Fibroblast of skin of back (primary cell): Measurements from ENCODE around the gene RPS18.
"Not testable (repeated sequence)": the region's sequence is repeated elsewhere in the genome, so short reads cannot be mapped to it uniquely, and the experiment has no call there.

Source experiments
- DNase-seq: peaks from one replicate; pipeline ENCODE4 v3.0.0-alpha.2; 2013

RPS18 gene

GRCh38 chr6:33272275-33273128 lies 627 bp downstream of the RPS18 start:
- DNase-seq, result no peak

- DNase-seq, result no peak
Measured at GRCh38 chr6:33273129-33273923, 1.5 kb downstream of the RPS18 start.

GRCh38 chr6:33273924-33274902 lies 2.3 kb downstream of the RPS18 start:
- DNase-seq, result no peak

GRCh38 chr6:33275795-33276580 lies 4.1 kb downstream of the RPS18 start:
- DNase-seq, result not testable (repeated sequence)

GRCh38 chr6:33276581-33276863 lies 4.6 kb downstream of the RPS18 start:
- no peak for DNase-seq

- peak; percentile 69 for DNase-seq
Measured at GRCh38 chr6:33276864-33277662, 5.2 kb downstream of the RPS18 start, which contains the start of gene B3GALT4. B3GALT4 (plus strand) TSS chr6:33277123; CDS start chr6:33277420, 297 bp downstream.

GRCh38 chr6:33277663-33278391 lies 6.0 kb downstream of the RPS18 start:
- no peak for DNase-seq

- DNase-seq, result no peak
Measured at GRCh38 chr6:33278392-33278741, 6.5 kb downstream of the RPS18 start.

GRCh38 chr6:33278810-33279209 lies 6.9 kb downstream of the RPS18 start:
- DNase-seq, result no peak

- no peak for DNase-seq
Measured at GRCh38 chr6:33279257-33279695, 7.4 kb downstream of the RPS18 start.

GRCh38 chr6:33279971-33280511 lies 8.2 kb downstream of the RPS18 start:
- DNase-seq, result peak; percentile 57

GRCh38 chr6:33280539-33280938 lies 8.7 kb downstream of the RPS18 start:
- no peak for DNase-seq

- not testable (repeated sequence) for DNase-seq
Measured at GRCh38 chr6:33285214-33285613, 13.3 kb downstream of the RPS18 start.

GRCh38 chr6:33286946-33287914 lies 15.4 kb downstream of the RPS18 start:
- DNase-seq, result no peak

- no peak for DNase-seq
Measured at GRCh38 chr6:33288141-33288920, 16.5 kb downstream of the RPS18 start.

- peak; percentile 94 for DNase-seq
Measured at GRCh38 chr6:33288921-33289783, 17.3 kb downstream of the RPS18 start, which contains the start of the genes PFDN6 and WDR46. PFDN6 (plus strand) TSS chr6:33289601; CDS start chr6:33289857, 256 bp downstream. WDR46 (minus strand) TSS chr6:33289239; CDS start chr6:33289170, 69 bp downstream.
